Prostate gland (tissue), 2 donors: ENCODE data around the gene PRELP. TPM values are rescaled to one million over a fixed set of nuclear protein-coding genes. Genes with fewer than 3 reads are reported as not detected.
"Not testable (repeated sequence)": the region's sequence is repeated elsewhere in the genome, so short reads cannot be mapped to it uniquely, and the experiment has no call there.

Experiments
- DNase-seq: peaks from one replicate; pipeline ENCODE4 v3.0.0-alpha.2; 2019; ENCODE audit warnings: low spot score
- H3K27ac ChIP-seq, 2 donors: fragments of 200-600 bp; sonication (generic); 2 replicates each; pipeline ENCODE4 v1.5.1; 2017 to 2019
- H3K27me3 ChIP-seq: fragments of 200-600 bp; sonication (generic); replicated peaks from 2 replicates; pipeline ENCODE4 v1.5.1; 2019; ENCODE audit not compliant: insufficient read depth
- H3K36me3 ChIP-seq, 2 donors: fragments of 200-600 bp; sonication (generic); 1 replicate in 1 of 2; 2 replicates in 1 of 2; pipeline versions ENCODE4 v1.5.1 to v1.8.1; 2017 to 2019
- H3K4me1 ChIP-seq: fragments of 200-600 bp; sonication (generic); replicated peaks from 2 replicates; pipeline ENCODE4 v1.5.1; 2019
- H3K4me3 ChIP-seq, 2 donors: fragments of 200-600 bp; sonication (generic); 2 replicates each; pipeline ENCODE4 v1.5.1; 2017 to 2019
- H3K9me3 ChIP-seq: fragments of 200-600 bp; sonication (generic); 2 replicates; pipeline ENCODE4 v1.5.1; 2017
- POLR2A ChIP-seq: fragments of 450-650 bp; IDR thresholded peaks from one replicate; pipeline ENCODE4 v1.6.1; 2016; ENCODE audit warnings: antibody characterized with exemption, mild to moderate bottlenecking
- POLR2AphosphoS5 ChIP-seq: sonication (generic); formaldehyde crosslinking; IDR thresholded peaks from one replicate; pipeline ENCODE4 v1.6.1; 2017; ENCODE audit warnings: antibody characterized with exemption
- WGBS: methylation state at CpG from one replicate; pipeline ENCODE4 v1.1.5; 2018; 5-methylcytosine and 5-hydroxymethylcytosine counted together
- intact Hi-C: fragments of 100-400 bp; cut with DNase I; formaldehyde crosslinking; loops from one replicate; pipeline ENCODE4 v1.14.2; 2022
- total RNA-seq, 2 donors: library from RNA; depleted of rRNA; stranded (reverse); fragments of >200 nt; gene quantifications; one replicate each; pipeline ENCODE4 v1.1.0, GENCODE V29; 2016
- TF ChIP-seq, protein P1 (sequence below), 4 experiments: fragments of 200-600 bp in 2 of 4; fragments of 450-650 bp in 2 of 4; sonication (generic) in 2 of 4; IDR thresholded peaks; 1 replicate in 3 of 4; 2 replicates in 1 of 4; pipeline ENCODE4 v1.5.1; 2016 to 2019; ENCODE audit warnings: antibody characterized with exemption in 4 of 4, mild to moderate bottlenecking in 2 of 4, moderate library complexity in 2 of 4

The PRELP gene
- total RNA-seq, 2 donors from 2014 or later, result 17.9 to 43.2 TPM

- WGBS, result 63% methylated on average over 11 of the region's 11 CpGs
- H3K27ac ChIP-seq, result peak overlapping the region; percentile 78 to 85
- no peaks in the 10 kb centered on the region for H3K36me3 ChIP-seq
- no peaks in the 10 kb centered on the region for H3K27me3 ChIP-seq
- no peaks in the 10 kb centered on the region for H3K9me3 ChIP-seq
- TF ChIP-seq, protein P1, sequence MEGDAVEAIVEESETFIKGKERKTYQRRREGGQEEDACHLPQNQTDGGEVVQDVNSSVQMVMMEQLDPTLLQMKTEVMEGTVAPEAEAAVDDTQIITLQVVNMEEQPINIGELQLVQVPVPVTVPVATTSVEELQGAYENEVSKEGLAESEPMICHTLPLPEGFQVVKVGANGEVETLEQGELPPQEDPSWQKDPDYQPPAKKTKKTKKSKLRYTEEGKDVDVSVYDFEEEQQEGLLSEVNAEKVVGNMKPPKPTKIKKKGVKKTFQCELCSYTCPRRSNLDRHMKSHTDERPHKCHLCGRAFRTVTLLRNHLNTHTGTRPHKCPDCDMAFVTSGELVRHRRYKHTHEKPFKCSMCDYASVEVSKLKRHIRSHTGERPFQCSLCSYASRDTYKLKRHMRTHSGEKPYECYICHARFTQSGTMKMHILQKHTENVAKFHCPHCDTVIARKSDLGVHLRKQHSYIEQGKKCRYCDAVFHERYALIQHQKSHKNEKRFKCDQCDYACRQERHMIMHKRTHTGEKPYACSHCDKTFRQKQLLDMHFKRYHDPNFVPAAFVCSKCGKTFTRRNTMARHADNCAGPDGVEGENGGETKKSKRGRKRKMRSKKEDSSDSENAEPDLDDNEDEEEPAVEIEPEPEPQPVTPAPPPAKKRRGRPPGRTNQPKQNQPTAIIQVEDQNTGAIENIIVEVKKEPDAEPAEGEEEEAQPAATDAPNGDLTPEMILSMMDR (IDR thresholded peaks at IDR 0.05), result no peak
- TF ChIP-seq POLR2AphosphoS5, result peak; percentile 90
- no peak for TF ChIP-seq POLR2A
- DNase-seq, result peak; percentile 55
- intact Hi-C loops, result loop anchor here (2.0 kb wide), 2 partner anchors 16 to 92 kb away; no protein-coding TSS in a partner anchor
- no peak overlapping the region for H3K4me3 ChIP-seq
- H3K4me1 ChIP-seq, result peaks cover 6% of the 10 kb centered on the region
Observed at GRCh38 chr1:203465146-203465798, 10.3 kb upstream of the PRELP start.

DNA sequence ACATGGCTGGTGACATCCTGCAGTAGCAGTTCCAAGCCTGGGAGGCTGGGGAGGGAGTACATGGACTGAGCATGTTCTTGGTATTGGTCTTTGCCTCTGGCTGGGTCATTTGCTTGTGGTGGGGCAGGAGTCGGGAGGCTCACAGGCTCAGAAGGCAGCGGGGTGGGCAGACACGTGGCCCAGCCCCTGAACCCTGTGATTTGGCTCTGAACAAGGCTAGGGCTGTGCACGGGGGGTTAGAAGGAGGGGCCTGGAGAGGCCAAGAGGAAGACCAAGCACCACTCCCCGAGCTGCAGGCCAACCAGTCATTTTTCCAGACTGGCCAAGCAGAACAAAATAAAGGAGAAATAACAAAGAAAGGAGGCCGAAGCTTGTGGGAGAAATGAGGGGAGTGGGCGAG lies 9.7 kb upstream of the PRELP start:
- no peaks in the 10 kb centered on the region for H3K9me3 ChIP-seq
- H3K4me3 ChIP-seq, result no peak overlapping the region
- TF ChIP-seq POLR2AphosphoS5 (peak; percentile 8), POLR2A (no peak)
- TF ChIP-seq, protein P1 (IDR thresholded peaks at IDR 0.05), result no peak
- intact Hi-C loops, result loop anchor here (2.0 kb wide), 2 partner anchors 15 to 91 kb away; no protein-coding TSS in a partner anchor
- DNase-seq, result no peak
- peak overlapping the region; percentile 78 to 85 for H3K27ac ChIP-seq
- 28% methylated on average over 7 of the region's 7 CpGs for WGBS
- H3K27me3 ChIP-seq, result no peaks in the 10 kb centered on the region
- no peaks in the 10 kb centered on the region for H3K36me3 ChIP-seq
- peaks cover 6% of the 10 kb centered on the region for H3K4me1 ChIP-seq

DNA sequence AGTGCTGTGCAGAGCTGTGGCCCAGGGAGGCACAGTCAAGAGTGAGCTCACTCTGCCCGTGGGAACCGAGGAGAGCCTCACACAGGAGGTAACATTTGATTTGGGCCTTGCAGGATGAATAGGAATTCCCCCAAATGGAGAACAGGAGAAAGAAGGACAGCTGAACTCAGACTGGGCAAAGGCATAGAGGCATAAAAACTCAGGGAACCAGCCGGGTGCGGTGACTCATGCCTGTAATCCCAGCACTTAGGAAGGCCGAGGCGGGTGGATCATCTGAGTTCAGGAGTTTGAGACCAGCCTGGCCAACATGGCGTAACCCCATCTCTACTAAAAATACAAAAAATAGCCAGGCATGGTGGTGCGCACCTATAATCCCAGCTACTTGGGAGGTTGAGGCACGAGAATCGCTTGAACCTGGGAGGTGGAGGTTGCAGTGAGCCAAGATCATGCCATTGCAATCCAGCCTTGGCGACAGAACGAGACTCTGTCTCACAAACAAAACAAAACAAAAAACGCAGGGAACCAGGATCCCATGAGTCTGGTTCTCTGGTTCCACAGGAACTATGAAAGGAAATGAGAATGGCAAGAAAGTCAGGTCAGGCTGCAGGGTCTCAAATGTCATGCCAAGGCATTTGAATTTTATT lies 8.6 kb upstream of the PRELP start:
- H3K4me1 ChIP-seq, DNase-seq, H3K4me3 ChIP-seq, H3K27me3 ChIP-seq, intact Hi-C loops, H3K36me3 ChIP-seq, H3K9me3 ChIP-seq: not testable (repeated sequence)
- WGBS, result 69% methylated on average over 13 of the region's 13 CpGs
- H3K27ac ChIP-seq, result peak overlapping the region; percentile 78 to 85

GRCh38 chr1:203467550-203467921 lies 8.1 kb upstream of the PRELP start:
- peak; percentile 12 for TF ChIP-seq POLR2AphosphoS5
- TF ChIP-seq, protein P1 (IDR thresholded peaks at IDR 0.05), result no peak
- Histone ChIP-seq H3K4me1 (peaks cover 6% of the 10 kb centered on the region), H3K9me3 (no peaks in the 10 kb centered on the region), H3K27me3 (no peaks in the 10 kb centered on the region), H3K27ac (peak overlapping the region; percentile 78 to 85), H3K4me3 (no peak overlapping the region), H3K36me3 (no peaks in the 10 kb centered on the region)
- DNase-seq, result no peak
- WGBS, result 61% methylated on average over 9 of the region's 9 CpGs
- intact Hi-C loops, result no loop called here

DNA sequence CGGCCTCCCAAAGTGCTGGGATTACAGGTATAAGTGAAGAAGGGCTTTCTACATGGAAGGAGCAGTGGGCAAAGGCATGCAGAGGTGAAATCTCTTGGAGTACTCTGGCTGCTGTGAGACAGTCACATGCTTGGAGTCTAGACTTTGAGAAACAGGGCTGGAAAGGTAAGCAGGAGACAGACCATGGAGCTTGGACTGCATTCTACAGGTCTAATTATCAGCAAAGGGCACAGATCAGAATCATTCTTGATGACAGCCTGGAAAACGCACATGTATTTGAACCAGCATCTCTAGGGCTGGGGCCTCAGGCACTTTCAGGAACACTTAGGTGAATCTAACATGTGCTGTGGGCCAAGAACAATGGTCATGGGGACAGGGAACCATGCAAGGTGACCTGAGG lies 7.3 kb upstream of the PRELP start:
- WGBS, result 96% methylated on average over 2 of the region's 2 CpGs
- H3K27ac ChIP-seq, result peak overlapping the region in 1 of 2 donors; percentile 17
- intact Hi-C loops, result no loop called here

More for the DNA sequence above, 7.3 kb upstream of the PRELP start:
- no peak for TF ChIP-seq POLR2A
- no peak for TF ChIP-seq POLR2AphosphoS5
- TF ChIP-seq, protein P1 (IDR thresholded peaks at IDR 0.05), result no peak
- peaks cover 6% of the 10 kb centered on the region for H3K4me1 ChIP-seq
- H3K9me3 ChIP-seq, result no peaks in the 10 kb centered on the region
- DNase-seq, result no peak
- H3K36me3 ChIP-seq, result no peaks in the 10 kb centered on the region
- no peaks in the 10 kb centered on the region for H3K27me3 ChIP-seq
- no peak overlapping the region for H3K4me3 ChIP-seq
